H1 (cell line): Measurements from ENCODE around the gene SOS1. TPM values are rescaled to one million over a fixed set of nuclear protein-coding genes. Genes with fewer than 3 reads are reported as not detected.

Source experiments
- CTCF ChIA-PET: fragments of 300-600 bp; sonication (Branson Sonifier 250); formaldehyde crosslinking; loops from one replicate; lab custom pipeline; 2021; ENCODE audit not compliant: partially characterized antibody; lab: Charles Lee
- POLR2A ChIA-PET: fragments of 300-600 bp; sonication (Branson Sonifier 250); formaldehyde crosslinking; loops from one replicate; lab custom pipeline; 2021; ENCODE audit warnings: inconsistent platforms; ENCODE audit not compliant: partially characterized antibody; lab: Charles Lee
- DNase-seq, 2 experiments: peaks; one replicate each; pipeline versions ENCODE4 v3.0.0 to v3.0.0-alpha.2; 2010 to 2022; ENCODE audit warnings: low spot score in 2 of 2, low read depth in 1 of 2, mixed read lengths in 1 of 2
- FAIRE-seq: peaks from 2 replicates; lab custom pipeline; 2011; peaks lifted over from hg19 to GRCh38; lab: Jason Lieb, UNC
- H2AFZ ChIP-seq: 2 replicates; pipeline ENCODE4 v1.8.1; 2012; ENCODE audit warnings: low read length, inconsistent platforms
- H2AK5ac ChIP-seq: 2 replicates; pipeline ENCODE4 v1.6.1; 2013; ENCODE audit warnings: low read depth, low read length
- H2BK120ac ChIP-seq: replicated peaks from 2 replicates; pipeline ENCODE3; 2013; ENCODE audit warnings: low read depth, low read length, inconsistent platforms
- H2BK12ac ChIP-seq: 2 replicates; pipeline ENCODE4 v1.6.1; 2013; ENCODE audit warnings: low read depth, low read length
- H2BK15ac ChIP-seq: 2 replicates; pipeline ENCODE4 v1.6.1; 2013; ENCODE audit warnings: low read length
- H2BK20ac ChIP-seq: 2 replicates; pipeline ENCODE4 v1.6.1; 2013; ENCODE audit warnings: low read length
- H2BK5ac ChIP-seq: 2 replicates; pipeline ENCODE4 v1.6.1; 2013; ENCODE audit warnings: low read depth, low read length
- H3K14ac ChIP-seq: 2 replicates; pipeline ENCODE4 v1.6.1; 2013; ENCODE audit warnings: inconsistent platforms; ENCODE audit not compliant: insufficient read length
- H3K18ac ChIP-seq: 2 replicates; pipeline ENCODE4 v1.6.1; 2013; ENCODE audit warnings: low read length; ENCODE audit errors: extremely low read depth
- H3K23ac ChIP-seq: 2 replicates; pipeline ENCODE4 v1.6.1; 2013; ENCODE audit warnings: inconsistent platforms; ENCODE audit not compliant: insufficient read length
- H3K23me2 ChIP-seq: 2 replicates; pipeline ENCODE4 v1.6.1; 2013; ENCODE audit warnings: low read depth, low read length
- H3K27ac ChIP-seq: 2 replicates; pipeline ENCODE4 v1.6.1; 2011; ENCODE audit warnings: low read depth, low read length, inconsistent platforms
- H3K27me3 ChIP-seq, 4 experiments: replicated peaks in 1 of 4; 1 replicate in 1 of 4; 2 replicates in 3 of 4; pipeline versions ENCODE4 v1.6.1 to v1.8.1; 2011 to 2013; ENCODE audit warnings: low read length in 3 of 4, mild to moderate bottlenecking in 3 of 4, inconsistent platforms in 2 of 4, mixed read lengths in 2 of 4, moderate library complexity in 1 of 4; ENCODE audit not compliant: control insufficient read depth in 3 of 4, insufficient read depth in 3 of 4; ENCODE audit errors: extremely low read depth in 1 of 4
- H3K36me3 ChIP-seq, 4 experiments: 2 replicates each; pipeline versions ENCODE4 v1.6.1 to v1.8.1; 2011 to 2013; ENCODE audit warnings: mild to moderate bottlenecking in 4 of 4, low read length in 3 of 4, moderate library complexity in 2 of 4, control low read depth in 1 of 4, inconsistent platforms in 1 of 4; ENCODE audit not compliant: insufficient read depth in 4 of 4, control insufficient read depth in 2 of 4
- H3K4ac ChIP-seq: replicated peaks from 2 replicates; pipeline ENCODE3; 2013; ENCODE audit warnings: low read length, low read depth, mixed read lengths, inconsistent platforms; ENCODE audit not compliant: insufficient read length
- H3K4me1 ChIP-seq, 4 experiments: replicated peaks in 1 of 4; 1 replicate in 1 of 4; 2 replicates in 3 of 4; pipeline versions ENCODE4 v1.6.1 to v1.8.1; 2011 to 2013; ENCODE audit warnings: low read length in 3 of 4, inconsistent platforms in 2 of 4, mixed read lengths in 1 of 4; ENCODE audit not compliant: insufficient read depth in 4 of 4, control insufficient read depth in 3 of 4
- H3K4me2 ChIP-seq, 2 experiments: 2 replicates each; pipeline versions ENCODE4 v1.6.1 to v1.8.1; 2011 to 2013; ENCODE audit warnings: low read depth in 2 of 2, low read length in 2 of 2, control low read depth in 1 of 2, inconsistent platforms in 1 of 2, mild to moderate bottlenecking in 1 of 2; ENCODE audit not compliant: insufficient read depth in 1 of 2
- H3K4me3 ChIP-seq, 4 experiments: fragments of 200-600, 300-600 bp in 1 of 4; sonication (generic), shearing (Covaris generic), sonication (Bioruptor Twin) in 1 of 4; 2 replicates each; pipeline versions ENCODE4 v1.5.1 to v1.8.1; 2011 to 2016; ENCODE audit warnings: low read length in 4 of 4, low read depth in 3 of 4, control low read depth in 2 of 4, inconsistent platforms in 2 of 4, mild to moderate bottlenecking in 2 of 4, mixed read lengths in 1 of 4, moderate library complexity in 1 of 4; ENCODE audit not compliant: insufficient read depth in 2 of 4; ENCODE audit errors: extremely low read depth in 1 of 4
- H3K56ac ChIP-seq: replicated peaks from 2 replicates; pipeline ENCODE3; 2013; ENCODE audit warnings: low read depth, mild to moderate bottlenecking, mixed read lengths, low read length, inconsistent platforms; ENCODE audit not compliant: insufficient read length
- H3K79me1 ChIP-seq: 2 replicates; pipeline ENCODE4 v1.6.1; 2013; ENCODE audit warnings: low read depth, low read length, control low read depth
- H3K79me2 ChIP-seq, 2 experiments: 2 replicates each; pipeline versions ENCODE4 v1.6.1 to v1.8.1; 2012 to 2013; ENCODE audit warnings: low read length in 2 of 2, mild to moderate bottlenecking in 2 of 2, inconsistent platforms in 1 of 2; ENCODE audit not compliant: insufficient read depth in 2 of 2, control insufficient read depth in 1 of 2
- H3K9ac ChIP-seq, 4 experiments: replicated peaks in 1 of 4; 1 replicate in 1 of 4; 2 replicates in 3 of 4; pipeline versions ENCODE4 v1.6.1 to v1.8.1; 2011 to 2013; ENCODE audit warnings: low read depth in 3 of 4, low read length in 3 of 4, control low read depth in 2 of 4, mild to moderate bottlenecking in 2 of 4, moderate library complexity in 2 of 4, inconsistent platforms in 1 of 4; ENCODE audit errors: extremely low read depth in 1 of 4
- H3K9me3 ChIP-seq, 2 experiments: 2 replicates each; pipeline versions ENCODE4 v1.6.1 to v1.8.1; 2012 to 2013; ENCODE audit warnings: mild to moderate bottlenecking in 2 of 2, moderate library complexity in 2 of 2, control low read depth in 1 of 2, inconsistent platforms in 1 of 2, low read depth in 1 of 2, low read length in 1 of 2, mixed read lengths in 1 of 2; ENCODE audit not compliant: insufficient read depth in 2 of 2
- H4K20me1 ChIP-seq, 2 experiments: replicated peaks in 1 of 2; 2 replicates each; pipeline versions ENCODE3 to v1.8.1; 2011 to 2013; ENCODE audit warnings: inconsistent platforms in 2 of 2, low read length in 2 of 2, mild to moderate bottlenecking in 1 of 2; ENCODE audit not compliant: insufficient read depth in 2 of 2, control insufficient read depth in 1 of 2
- H4K5ac ChIP-seq: 2 replicates; pipeline ENCODE4 v1.6.1; 2013; ENCODE audit warnings: low read length, low read depth, mixed read lengths, inconsistent platforms; ENCODE audit not compliant: insufficient read length
- H4K8ac ChIP-seq: 2 replicates; pipeline ENCODE4 v1.8.0; 2013; ENCODE audit warnings: mild to moderate bottlenecking, moderate library complexity, low read length, inconsistent platforms; ENCODE audit not compliant: insufficient read depth; ENCODE audit errors: extremely low read depth
- H4K91ac ChIP-seq: replicated peaks from 2 replicates; pipeline ENCODE3; 2013; ENCODE audit warnings: low read length, mixed read lengths, inconsistent platforms; ENCODE audit not compliant: insufficient read length
- ASH2L ChIP-seq: fragments of 200-600, 300-600 bp; sonication (generic); IDR thresholded peaks from one replicate; pipeline ENCODE4 v1.7.1; 2017; ENCODE audit warnings: low read length
- HDAC2 ChIP-seq, 2 experiments: fragments of 300-600 bp in 1 of 2; sonication (generic) in 1 of 2; IDR thresholded peaks; 2 replicates each; pipeline ENCODE4 v1.6.1; 2011 to 2012; ENCODE audit warnings: low read depth in 2 of 2, low read length in 2 of 2, mild to moderate bottlenecking in 2 of 2, moderate library complexity in 2 of 2, borderline replicate concordance in 1 of 2, inconsistent platforms in 1 of 2
- HDAC6 ChIP-seq: IDR thresholded peaks from one replicate; pipeline ENCODE4 v1.7.1; 2012; ENCODE audit warnings: low read depth, mild to moderate bottlenecking, inconsistent platforms, low read length, moderate library complexity
- JUN ChIP-seq: IDR thresholded peaks from 2 replicates; pipeline ENCODE4 v1.6.1; 2011; ENCODE audit warnings: low read depth, mild to moderate bottlenecking, improper control_type of control experiment, low read length
- SP4 ChIP-seq: IDR thresholded peaks from 2 replicates; pipeline ENCODE4 v1.6.1; 2012; ENCODE audit warnings: low read length, inconsistent platforms
- SUZ12 ChIP-seq: fragments of 200-600 bp; sonication (generic); IDR thresholded peaks from 2 replicates; pipeline ENCODE4 v1.6.1; 2012; ENCODE audit warnings: mild to moderate bottlenecking, inconsistent platforms, low read length, moderate library complexity, mixed read lengths
- TBP ChIP-seq: IDR thresholded peaks from 2 replicates; pipeline ENCODE4 v1.6.1; 2011; ENCODE audit warnings: low read depth, low read length, improper control_type of control experiment
- TCF12 ChIP-seq: IDR thresholded peaks from 2 replicates; pipeline ENCODE4 v1.6.1; 2011; ENCODE audit warnings: low read depth, mild to moderate bottlenecking, low read length
- YY1 ChIP-seq: IDR thresholded peaks from 2 replicates; pipeline ENCODE4 v1.6.1; 2011; ENCODE audit warnings: low read depth, mild to moderate bottlenecking, low read length
- ZNF274 ChIP-seq: IDR thresholded peaks from 2 replicates; pipeline ENCODE4 v1.7.0; 2012; ENCODE audit warnings: low read length, borderline replicate concordance; ENCODE audit errors: extremely low read depth
- WGBS, 2 experiments: shearing (Covaris generic) in 1 of 2; methylation state at CpG; one replicate each; pipeline versions ENCODE4 v1.1.6 to v1.1.7; 2013 to 2015; ENCODE audit warnings: low lambda C conversion rate in 2 of 2, mixed read lengths in 2 of 2, inconsistent platforms in 1 of 2, low coverage in 1 of 2, missing lambda C conversion rate in 1 of 2; ENCODE audit not compliant: insufficient replicate concordance in 2 of 2, insufficient coverage in 1 of 2, insufficient read length in 1 of 2; ENCODE audit errors: extremely low coverage in 1 of 2, missing lambda C conversion rate in 1 of 2; 5-methylcytosine and 5-hydroxymethylcytosine counted together
- polyA plus RNA-seq, 7 experiments: library from polyadenylated mRNA; depleted of rRNA in 3 of 7; stranded (reverse) in 5 of 7; unstranded in 2 of 7; fragments of >200 nt in 5 of 7; fragments of 200-250 nt in 2 of 7; gene quantifications; 1 replicate in 5 of 7; 2 replicates in 1 of 7; 4 replicates in 1 of 7; pipeline versions ENCODE4 v1.2.1 to v1.2.3, GENCODE V29; 2011 to 2013; ENCODE audit warnings: missing spikeins in 2 of 7, mixed read lengths in 2 of 7
- total RNA-seq: library from RNA; stranded (reverse); fragmentation: NEBNext Ultra II Directional; extraction: Animal tissue kit (Norgen Biotek cat#: 25700); gene quantifications from 2 replicates; pipeline ENCODE4 v1.2.1, GENCODE V29; 2021
- TF ChIP-seq, protein P1 (sequence below): IDR thresholded peaks from 2 replicates; pipeline ENCODE4 v1.6.1; 2012; ENCODE audit warnings: low read length, inconsistent platforms

The SOS1 gene
- total and polyA plus RNA-seq, 2 of the 8 experiments (the other 6 are each of a cell fraction or from before 2014, with no cell fraction given), result 25.7 to 27.0 TPM

DNA sequence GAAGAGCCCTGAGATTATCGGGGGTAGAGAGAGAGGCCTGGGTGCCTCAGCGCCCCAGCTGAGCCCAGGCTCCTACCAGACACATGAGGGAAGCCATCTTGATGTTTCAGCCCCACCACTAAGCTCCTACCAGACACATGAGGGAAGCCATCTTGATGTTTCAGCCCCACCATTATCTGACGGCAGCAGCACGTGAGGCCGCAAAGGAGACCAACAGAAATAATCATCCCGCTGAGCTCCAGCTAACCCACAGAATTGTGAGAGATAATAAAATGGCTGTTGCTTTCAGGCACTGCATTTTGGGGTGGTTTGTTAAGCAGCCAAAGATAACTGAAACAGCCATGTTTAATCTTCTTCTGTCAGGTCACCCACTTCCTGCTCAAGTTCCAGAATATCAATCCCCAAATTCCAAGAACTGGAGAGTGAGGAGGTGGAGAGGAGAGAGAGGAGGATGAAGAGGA is 29.3 kb upstream of the SOS1 start:
- Histone ChIP-seq H3K9me3 (no peaks in the 10 kb centered on the region), H3K23ac (no peak overlapping the region), H3K56ac (no peak overlapping the region), H2BK120ac (no peak overlapping the region), H3K23me2 (no peaks in the 10 kb centered on the region), H2BK5ac (no peak overlapping the region), H3K9ac (no peak overlapping the region), H3K14ac (no peak overlapping the region), H2BK20ac (no peak overlapping the region), H4K8ac (no peak overlapping the region), H3K4me1 (peaks cover 0 to 4% (median 0%) of the 10 kb centered on the region in 4 experiments; a peak in 1 of 7 replicates), H3K27me3 (no peaks in the 10 kb centered on the region), H2AK5ac (no peak overlapping the region), H3K4me3 (no peak overlapping the region), H4K20me1 (no peaks in the 10 kb centered on the region), H2BK15ac (no peak overlapping the region), H4K5ac (no peak overlapping the region), H3K18ac (no peak overlapping the region), H3K4ac (no peak overlapping the region), H3K79me2 (no peaks in the 10 kb centered on the region), H3K27ac (no peak overlapping the region), H2AFZ (peak overlapping the region; percentile 81), H3K79me1 (no peaks in the 10 kb centered on the region), H4K91ac (no peak overlapping the region), H3K4me2 (no peak overlapping the region), H3K36me3 (no peaks in the 10 kb centered on the region), H2BK12ac (no peak overlapping the region)
- 94% methylated on average over 6 of the region's 6 CpGs; no CpG with 5 or more reads in 1 of the 2 experiments for WGBS, 2 experiments
- no peak for FAIRE-seq
- DNase-seq, result no peak
- TF ChIP-seq TCF12 (no peak), YY1 (no peak), HDAC6 (no peak), JUN (no peak), ASH2L (no peak), SUZ12 (no peak), ZNF274 (no peak), HDAC2 (IDR thresholded peaks at IDR 0.05; ENCODE audit: borderline replicate concordance in 1 of 2, low read depth in 2 of 2, low read length in 2 of 2) (no peak), TBP (no peak), SP4 (no peak)
- TF ChIP-seq, protein P1, sequence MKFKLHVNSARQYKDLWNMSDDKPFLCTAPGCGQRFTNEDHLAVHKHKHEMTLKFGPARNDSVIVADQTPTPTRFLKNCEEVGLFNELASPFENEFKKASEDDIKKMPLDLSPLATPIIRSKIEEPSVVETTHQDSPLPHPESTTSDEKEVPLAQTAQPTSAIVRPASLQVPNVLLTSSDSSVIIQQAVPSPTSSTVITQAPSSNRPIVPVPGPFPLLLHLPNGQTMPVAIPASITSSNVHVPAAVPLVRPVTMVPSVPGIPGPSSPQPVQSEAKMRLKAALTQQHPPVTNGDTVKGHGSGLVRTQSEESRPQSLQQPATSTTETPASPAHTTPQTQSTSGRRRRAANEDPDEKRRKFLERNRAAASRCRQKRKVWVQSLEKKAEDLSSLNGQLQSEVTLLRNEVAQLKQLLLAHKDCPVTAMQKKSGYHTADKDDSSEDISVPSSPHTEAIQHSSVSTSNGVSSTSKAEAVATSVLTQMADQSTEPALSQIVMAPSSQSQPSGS, result no peak
- CTCF ChIA-PET, result interaction anchor here (1.1 kb wide), 1 partner anchor 8 kb away, joined by 3 read pairs; no protein-coding TSS in a partner anchor
- POLR2A ChIA-PET, result interaction anchor here (1.0 to 1.5 kb wide), 2 partner anchors 11 to 29 kb away, joined by 3 to 4 read pairs; partner anchors contain the start of gene SOS1
